GM20431 (cell line): ENCODE measurements around the gene AFF3.
"Not testable (repeated sequence)": the region's sequence is repeated elsewhere in the genome, so short reads cannot be mapped to it uniquely, and the experiment has no call there.

Experiments
- in situ Hi-C: fragments of 300-500 bp; cut with MseI, MboI; formaldehyde crosslinking; loops from one replicate; pipeline ENCODE4 v1.15.0; 2020; ENCODE audit warnings: low sequenced_read_pairs; ENCODE audit not compliant: unreplicated experiment

Gene AFF3

GRCh38 chr2:100151832-100152231 is 9.4 kb upstream of the AFF3 start:
- in situ Hi-C loops = not testable (repeated sequence)

DNA sequence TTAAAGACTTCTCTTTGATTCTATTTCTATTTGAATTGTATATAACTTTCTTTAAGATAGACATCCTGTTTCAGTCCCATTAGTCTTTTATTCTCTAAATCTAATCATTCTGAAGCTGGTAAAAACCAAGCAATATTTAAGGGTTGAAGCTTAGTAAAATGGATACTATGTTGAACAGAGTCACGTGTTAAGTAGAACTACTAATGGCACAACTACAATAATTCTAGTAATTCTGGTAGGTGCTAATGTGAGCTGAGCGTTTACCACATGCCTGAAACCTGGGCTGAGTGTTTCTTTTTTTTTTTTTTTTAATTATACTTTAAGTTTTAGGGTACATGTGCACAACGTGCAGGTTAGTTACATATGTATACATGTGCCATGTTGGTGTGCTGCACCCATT is 8.9 kb upstream of the AFF3 start:
- in situ Hi-C loops = no loop called here

DNA sequence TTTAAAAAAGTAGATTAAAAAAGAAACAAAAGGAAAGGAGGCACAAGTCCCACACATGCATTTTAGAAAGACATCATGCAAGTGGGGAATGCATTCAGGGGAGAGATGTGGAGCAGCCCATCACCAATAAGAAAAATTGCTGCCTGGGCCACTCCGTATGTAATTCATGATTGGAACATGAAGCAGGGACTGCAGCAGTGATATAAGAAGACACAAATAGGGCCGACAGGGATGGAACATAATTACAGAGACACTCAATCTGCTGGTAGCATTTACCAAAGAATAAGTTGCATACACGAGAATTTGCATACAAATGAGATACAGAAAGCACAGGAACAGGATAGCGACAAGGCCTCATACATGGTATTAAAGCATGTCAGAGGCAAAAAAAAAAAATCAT is 6.5 kb upstream of the AFF3 start:
- in situ Hi-C loops = no loop called here

GRCh38 chr2:100146657-100146960 is 4.2 kb upstream of the AFF3 start:
- in situ Hi-C loops = no loop called here

DNA sequence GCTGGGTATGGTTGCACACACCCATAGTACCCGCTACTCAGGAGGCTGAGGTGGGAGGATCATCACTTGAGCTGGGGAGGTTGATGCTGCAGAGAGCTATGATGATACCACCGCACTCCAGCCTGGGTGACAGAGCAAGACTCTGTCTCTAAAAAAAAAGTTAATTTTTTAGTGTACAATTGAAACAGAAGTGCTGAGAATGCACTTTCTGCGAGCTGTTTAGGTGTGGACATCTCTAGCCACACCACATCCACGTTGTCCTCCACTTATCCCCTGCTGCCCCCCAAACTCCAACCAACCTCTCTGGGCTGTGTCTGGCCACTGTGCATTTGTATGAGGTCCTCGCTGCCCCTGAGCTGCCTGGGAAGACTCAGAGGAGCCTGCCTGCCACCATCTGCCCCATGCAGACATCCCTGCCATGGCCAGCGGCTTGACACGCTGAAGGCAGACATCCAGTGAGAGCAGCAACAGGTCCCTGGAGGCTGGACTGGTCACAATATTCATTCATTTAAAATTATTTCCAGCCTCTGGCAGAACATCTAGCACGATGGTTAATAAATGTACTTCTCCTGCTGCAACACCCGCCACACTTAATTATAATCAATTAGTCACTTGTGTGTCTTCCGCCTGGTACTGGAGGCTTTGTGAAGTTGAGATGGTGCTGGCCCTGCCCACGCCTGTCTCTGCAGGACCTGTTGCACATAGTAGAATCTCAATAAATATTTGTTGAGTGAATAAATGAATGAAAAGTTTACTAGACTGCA is 3.7 kb upstream of the AFF3 start:
- in situ Hi-C loops = no loop called here

DNA sequence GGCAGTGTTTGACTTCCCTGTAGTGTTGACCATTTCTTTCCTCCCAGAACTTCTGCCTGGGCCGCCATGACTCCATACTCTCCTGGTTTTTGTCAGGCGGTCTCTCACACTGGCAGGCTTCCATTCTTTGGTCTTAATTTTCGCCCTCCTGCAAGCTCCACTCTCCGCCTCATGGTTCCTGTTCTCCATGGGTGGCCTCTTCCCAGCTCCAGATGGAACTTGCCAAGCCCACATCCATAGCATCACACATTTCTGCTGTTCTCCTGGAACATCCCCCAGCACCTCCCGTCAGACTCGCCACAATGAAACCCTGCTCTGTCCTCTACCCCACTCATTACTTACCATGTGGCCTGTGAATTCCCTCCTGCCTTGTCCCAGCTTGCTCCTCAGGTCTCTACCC is 896 bp upstream of the AFF3 start:
- in situ Hi-C loops = no loop called here

- in situ Hi-C loops = no loop called here
Measured at GRCh38 chr2:100141906-100142305, 484 bp downstream of the AFF3 start.

- in situ Hi-C loops = no loop called here
Measured at GRCh38 chr2:100140582-100140981, 1.8 kb downstream of the AFF3 start.

DNA sequence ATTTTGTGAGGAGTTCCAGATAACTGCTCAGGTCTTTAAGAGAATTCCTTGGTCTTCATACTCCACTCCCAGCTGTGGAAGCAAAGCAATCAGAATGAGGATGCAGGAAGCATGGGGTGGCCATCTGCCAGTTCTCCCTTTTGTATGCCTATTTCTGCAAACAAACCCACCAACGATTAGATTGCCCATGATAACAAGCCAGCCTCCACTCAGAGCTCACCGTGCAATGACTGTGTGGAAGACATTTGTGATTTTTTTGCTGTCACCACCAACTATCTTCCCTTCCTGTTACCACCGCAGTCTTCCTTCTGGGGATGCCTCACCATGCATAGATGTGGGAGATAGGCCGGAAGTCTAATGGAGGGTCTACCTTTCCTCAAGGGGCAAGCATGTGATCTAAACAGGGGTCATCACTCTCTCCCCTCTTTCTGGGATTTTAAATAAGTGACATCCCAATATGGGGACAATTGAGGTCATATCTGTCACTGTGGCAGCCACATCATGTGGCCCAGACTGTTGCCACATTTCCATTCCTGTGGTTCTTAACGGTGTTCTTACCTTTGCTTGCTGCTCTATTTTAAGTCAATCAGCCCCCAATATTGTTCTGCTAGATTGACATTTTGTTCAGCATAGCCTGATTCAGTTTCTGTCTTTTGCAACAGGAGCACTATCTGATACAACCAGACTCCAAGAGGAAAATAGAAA is 4.4 kb downstream of the AFF3 start:
- in situ Hi-C loops = no loop called here

DNA sequence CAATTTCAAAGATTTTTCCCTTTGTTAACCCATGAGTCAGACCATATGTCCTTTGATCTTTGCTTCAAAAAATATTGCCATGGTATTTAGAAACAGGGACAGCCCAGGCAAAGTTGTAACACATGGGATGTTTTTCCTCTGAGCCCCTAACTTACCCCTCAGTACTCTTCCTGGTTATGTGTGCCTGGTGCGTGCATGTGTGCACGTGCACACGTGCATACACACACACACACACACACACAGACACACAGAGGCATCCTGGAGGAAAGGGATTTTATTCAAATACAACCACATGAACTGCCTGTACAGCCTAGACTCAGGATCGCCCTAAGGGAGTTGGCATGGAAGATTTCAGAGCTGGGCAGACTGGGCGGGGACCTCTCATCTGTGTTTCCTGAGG is 5.1 kb downstream of the AFF3 start:
- in situ Hi-C loops = no loop called here

DNA sequence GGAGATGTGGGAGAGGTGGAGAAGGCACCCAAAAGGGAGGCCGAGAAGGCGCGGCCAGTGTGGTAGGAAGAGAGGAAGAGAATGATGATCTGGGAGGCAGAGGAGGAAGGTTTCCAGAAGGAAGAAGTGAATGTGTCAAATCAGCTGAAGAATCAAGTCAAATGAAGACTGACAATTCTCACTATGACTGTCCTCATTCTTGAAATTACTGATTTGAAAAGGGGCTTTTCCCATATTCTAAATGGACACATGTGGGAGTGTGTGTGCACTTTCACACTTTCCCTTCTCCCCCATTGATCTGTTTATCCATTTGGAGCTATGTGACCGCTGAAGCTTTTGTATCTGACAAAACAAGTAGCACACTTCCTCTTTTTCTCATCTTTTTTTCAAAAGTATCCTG is 6.1 kb downstream of the AFF3 start:
- in situ Hi-C loops = no loop called here

DNA sequence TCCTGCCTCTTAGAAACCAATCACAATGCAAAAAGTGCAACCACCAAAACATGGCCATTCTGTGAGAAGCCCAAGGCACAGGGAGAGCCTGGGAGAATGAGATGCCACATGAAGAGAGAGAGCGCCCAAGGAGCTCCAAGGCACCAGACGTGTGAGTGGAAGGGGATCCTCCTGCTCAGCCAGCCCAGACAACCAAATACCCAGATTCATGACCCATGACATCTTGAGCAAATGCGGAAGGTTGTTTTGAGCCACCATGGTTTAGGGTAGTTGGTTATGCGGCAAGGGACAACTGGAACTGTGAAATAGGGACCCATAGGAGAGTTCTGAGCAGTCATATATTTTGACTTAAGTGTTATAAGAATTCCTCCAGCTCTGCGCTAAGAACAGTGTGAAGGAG is 7.0 kb downstream of the AFF3 start:
- in situ Hi-C loops = no loop called here

DNA sequence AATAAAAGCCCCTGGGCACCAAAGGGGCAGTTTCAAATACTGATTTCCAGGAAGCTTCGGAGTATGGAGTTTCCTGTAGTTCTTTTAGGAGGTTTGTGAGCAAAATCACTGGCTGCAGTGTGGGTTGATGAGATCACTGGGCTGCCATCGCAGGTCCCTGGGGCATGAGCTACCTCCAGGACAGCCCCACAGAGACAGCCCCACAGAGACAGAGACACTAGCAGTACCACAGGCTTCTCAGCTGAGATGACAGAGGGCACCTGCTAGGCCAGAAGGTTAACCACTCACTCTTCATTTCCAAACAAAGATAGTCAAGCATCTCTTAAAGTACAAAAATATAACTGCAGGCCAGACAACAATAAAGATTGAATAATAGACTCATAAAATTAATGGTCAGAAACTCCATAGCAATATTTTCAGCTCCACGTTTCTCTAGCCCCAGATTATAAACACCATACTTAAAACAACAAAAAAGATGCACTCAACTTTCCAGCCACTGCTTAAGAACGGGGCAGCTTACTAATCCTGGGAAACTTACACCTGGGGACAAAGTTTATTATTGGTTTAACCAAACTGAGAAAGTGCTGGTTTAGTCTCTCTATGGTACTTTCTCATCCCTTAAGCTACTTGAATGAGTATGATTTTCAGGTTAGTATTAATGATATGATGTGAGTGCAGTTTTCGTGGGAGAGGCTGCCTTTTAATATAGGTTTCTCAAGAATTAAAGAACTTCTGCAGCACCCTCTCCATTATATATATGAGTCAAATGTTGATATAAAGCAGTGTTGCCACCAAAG is 11.6 kb downstream of the AFF3 start:
- in situ Hi-C loops = no loop called here

- in situ Hi-C loops = no loop called here
Measured at GRCh38 chr2:100126897-100127401, 15.4 kb downstream of the AFF3 start.

GRCh38 chr2:100126201-100126600 is 16.2 kb downstream of the AFF3 start:
- in situ Hi-C loops = no loop called here

- in situ Hi-C loops = no loop called here
Measured at GRCh38 chr2:100125626-100126025, 16.8 kb downstream of the AFF3 start.

DNA sequence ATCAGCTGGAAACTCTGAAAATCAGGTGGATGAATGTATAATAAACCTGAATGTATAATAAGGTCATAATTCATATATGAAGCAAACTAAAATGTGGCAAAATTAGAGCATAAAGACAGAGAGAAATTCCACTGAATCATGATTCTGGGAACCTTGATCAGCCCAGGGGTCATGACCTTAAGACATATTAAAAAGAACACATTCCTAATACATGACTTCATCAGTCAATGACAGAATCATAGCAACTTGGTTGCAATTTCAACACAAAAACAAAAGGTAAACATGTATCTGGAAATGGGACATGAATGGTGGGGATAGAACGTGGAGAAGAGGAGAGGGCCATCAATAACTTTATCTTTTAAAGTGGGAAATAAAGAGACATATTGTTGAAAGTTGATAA is 17.6 kb downstream of the AFF3 start:
- in situ Hi-C loops = no loop called here

GRCh38 chr2:100121124-100121718 is 21.2 kb downstream of the AFF3 start:
- in situ Hi-C loops = no loop called here

- in situ Hi-C loops = no loop called here
Measured at GRCh38 chr2:100119235-100119634, 23.2 kb downstream of the AFF3 start.

- in situ Hi-C loops = no loop called here
Measured at GRCh38 chr2:100113990-100114433, 28.4 kb downstream of the AFF3 start.

DNA sequence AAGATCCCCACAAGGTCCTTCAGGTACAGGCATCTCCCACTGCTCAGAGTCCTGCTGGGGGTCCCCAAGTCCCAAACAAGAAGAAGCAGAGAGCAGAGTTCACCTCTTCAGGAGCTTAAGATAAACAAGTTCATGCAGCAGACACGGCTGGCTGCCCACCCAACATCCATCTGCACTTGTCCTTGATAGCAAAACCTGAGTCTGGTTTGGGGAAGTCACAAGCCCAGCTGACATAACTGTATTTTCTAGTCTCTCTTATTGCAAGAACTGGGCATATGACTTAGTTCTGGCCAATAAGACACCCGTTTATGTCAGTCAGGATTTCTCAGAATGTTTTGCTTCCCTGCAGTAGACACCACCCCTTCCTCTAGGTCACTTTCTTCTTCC is 31.8 kb downstream of the AFF3 start:
- in situ Hi-C loops = no loop called here
